T-cell (primary cell): ENCODE results near the gene CYP51A1. TPM values are rescaled to one million over a fixed set of nuclear protein-coding genes. Genes with fewer than 3 reads are reported as not detected.
"Not testable (repeated sequence)": the region's sequence is repeated elsewhere in the genome, so short reads cannot be mapped to it uniquely, and the experiment has no call there.

Experiments
- ATAC-seq, 4 experiments: fragments of 200-7000 bp in 3 of 4; fragments of 150-1000 bp in 1 of 4; cut with Tn5 transposase; replicated peaks in 1 of 4; 1 replicate in 3 of 4; 2 replicates in 1 of 4; pipeline ENCODE4 v1.10.0; 2021; ENCODE audit warnings: moderate library complexity in 3 of 4, mild to moderate bottlenecking in 2 of 4, moderate number of reproducible peaks in 1 of 4
- CTCF ChIA-PET, 2 donors: fragments of 300-600 bp; sonication (Branson Sonifier 250); formaldehyde crosslinking; loops; one replicate each; lab custom pipeline; 2022; ENCODE audit warnings: antibody characterized with exemption in 2 of 2; lab: Charles Lee
- POLR2A ChIA-PET, 2 donors: fragments of 300-600 bp; sonication (Branson Sonifier 250); formaldehyde crosslinking; loops; one replicate each; lab custom pipeline; 2022; ENCODE audit warnings: antibody characterized with exemption in 2 of 2; lab: Charles Lee
- DNase-seq, 35 experiments: peaks; one replicate each; pipeline versions ENCODE4 v3.0.0 to v3.0.0-alpha.2; 2013 to 2023
- H3K27ac ChIP-seq: one replicate; pipeline ENCODE4 v1.5.1; 2013; ENCODE audit warnings: low read length
- H3K27me3 ChIP-seq, 2 experiments: replicated peaks in 1 of 2; 1 replicate in 1 of 2; 2 replicates in 1 of 2; pipeline versions ENCODE4 v1.6.1 to v1.7.0; 2013; ENCODE audit warnings: low read length in 1 of 2, mixed read lengths in 1 of 2; ENCODE audit not compliant: control insufficient read depth in 2 of 2, insufficient read depth in 2 of 2; ENCODE audit errors: extremely low read depth in 1 of 2
- H3K36me3 ChIP-seq, 2 donors: 1 replicate in 1 of 2; 2 replicates in 1 of 2; pipeline versions ENCODE4 v1.6.1 to v1.7.0; 2013; ENCODE audit warnings: low read length in 1 of 2; ENCODE audit not compliant: control insufficient read depth in 2 of 2, insufficient read depth in 1 of 2; ENCODE audit errors: extremely low read depth in 1 of 2
- H3K4me1 ChIP-seq, 2 experiments: 1 replicate in 1 of 2; 2 replicates in 1 of 2; pipeline versions ENCODE4 v1.6.1 to v1.7.0; 2013; ENCODE audit warnings: low read length in 2 of 2, mixed read lengths in 1 of 2; ENCODE audit not compliant: insufficient read depth in 2 of 2, control insufficient read depth in 1 of 2; ENCODE audit errors: extremely low read depth in 1 of 2
- H3K4me3 ChIP-seq, 2 donors: 1 replicate in 1 of 2; 2 replicates in 1 of 2; pipeline versions ENCODE4 v1.5.1 to v1.7.0; 2013; ENCODE audit warnings: mild to moderate bottlenecking in 2 of 2, low read length in 1 of 2, moderate library complexity in 1 of 2; ENCODE audit not compliant: control insufficient read depth in 1 of 2; ENCODE audit errors: extremely low read depth in 1 of 2
- H3K9me3 ChIP-seq: 2 replicates; pipeline ENCODE4 v1.7.0; 2013
- H3K27ac Mint-ChIP-seq, 2 donors: one replicate each; pipeline ENCODE4 v1.8.0; 2020 to 2021; ENCODE audit warnings: mild to moderate bottlenecking in 2 of 2, mixed read lengths in 2 of 2
- H3K27me3 Mint-ChIP-seq, 2 donors: one replicate each; pipeline ENCODE4 v1.8.0; 2021 to 2022; ENCODE audit warnings: mixed read lengths in 2 of 2
- H3K36me3 Mint-ChIP-seq: one replicate; pipeline ENCODE4 v1.8.0; 2021; ENCODE audit warnings: mixed read lengths
- H3K4me1 Mint-ChIP-seq, 3 donors: one replicate each; pipeline ENCODE4 v1.8.0; 2020 to 2022; ENCODE audit warnings: mixed read lengths in 3 of 3, mild to moderate bottlenecking in 1 of 3
- H3K4me3 Mint-ChIP-seq, 3 donors: one replicate each; pipeline ENCODE4 v1.8.0; 2020 to 2022; ENCODE audit warnings: mild to moderate bottlenecking in 3 of 3, mixed read lengths in 3 of 3, moderate library complexity in 3 of 3
- H3K9me3 Mint-ChIP-seq, 3 donors: one replicate each; pipeline ENCODE4 v1.8.0; 2020 to 2022; ENCODE audit warnings: mixed read lengths in 3 of 3
- WGBS: methylation state at CpG from one replicate; pipeline ENCODE4 v1.1.5; 2013; ENCODE audit warnings: missing lambda C conversion rate; ENCODE audit not compliant: insufficient coverage; 5-methylcytosine and 5-hydroxymethylcytosine counted together
- total RNA-seq, 35 experiments: library from RNA in 6 of 35; stranded (reverse) in 6 of 35; fragments of 120-200 nt in 1 of 35; gene quantifications; one replicate each; pipeline versions ENCODE4 v1.2.1 to v1.2.4 and lab custom pipeline; 2013 to 2026

The CYP51A1 gene
- total RNA-seq, 5 donors from 2014 or later (not counting 1 experiment from before 2014, with no cell fraction given): 12.8 to 25.8 (median 18.5) TPM

GRCh38 chr7:92115821-92116220 lies 18.5 kb downstream of the CYP51A1 start:
- Histone ChIP-seq H3K36me3 (peaks cover 2 to 15% of the 10 kb centered on the region in 2 donors), H3K27ac (no peak overlapping the region), H3K4me1 (no peaks in the 10 kb centered on the region), H3K4me3 (no peak overlapping the region), H3K9me3 (no peaks in the 10 kb centered on the region), H3K27me3 (no peaks in the 10 kb centered on the region)
- CTCF ChIA-PET: interaction anchor here in 1 of 2 donors (0.6 kb wide), 1 partner anchor 16 kb away, joined by 4 read pairs; no protein-coding TSS in a partner anchor
- Mint-ChIP-seq H3K4me3 (no peak overlapping the region), H3K27me3 (no peaks in the 10 kb centered on the region), H3K27ac (peak overlapping the region in 1 of 2 donors; percentile 39), H3K36me3 (peaks cover 48% of the 10 kb centered on the region), H3K4me1 (peaks cover 0 to 5% (median 2%) of the 10 kb centered on the region in 3 donors), H3K9me3 (no peaks in the 10 kb centered on the region)
- DNase-seq (no peak), ATAC-seq (no peak)
- WGBS: 100% methylated on average over 2 of the region's 5 CpGs
- POLR2A ChIA-PET: no interaction called here

GRCh38 chr7:92110857-92111256 lies 23.4 kb downstream of the CYP51A1 start:
- DNase-seq (no peak), ATAC-seq (no peak)
- ChIA-PET CTCF (no interaction called here), POLR2A (no interaction called here)
- Mint-ChIP-seq H3K9me3 (no peaks in the 10 kb centered on the region), H3K27ac (no peak overlapping the region), H3K36me3 (peaks cover 50% of the 10 kb centered on the region), H3K4me1 (no peaks in the 10 kb centered on the region), H3K27me3 (no peaks in the 10 kb centered on the region), H3K4me3 (no peak overlapping the region)
- Histone ChIP-seq H3K4me1 (no peaks in the 10 kb centered on the region), H3K27ac (no peak overlapping the region), H3K4me3 (no peak overlapping the region), H3K36me3 (peaks cover 3 to 36% of the 10 kb centered on the region in 2 donors), H3K27me3 (no peaks in the 10 kb centered on the region), H3K9me3 (no peaks in the 10 kb centered on the region)
- 100% methylated on average over 1 of the region's 2 CpGs for WGBS

- POLR2A ChIA-PET: no interaction called here
- H3K4me1 Mint-ChIP-seq: no peaks in the 10 kb centered on the region
- no peaks in the 10 kb centered on the region for H3K27me3 ChIP-seq
- ATAC-seq (no peak), DNase-seq (no peak)
- no peaks in the 10 kb centered on the region for H3K9me3 Mint-ChIP-seq
- WGBS: 93% methylated on average over 2 of the region's 8 CpGs
- CTCF ChIA-PET: no interaction called here
- H3K9me3 ChIP-seq: no peaks in the 10 kb centered on the region
- no peaks in the 10 kb centered on the region for H3K27me3 Mint-ChIP-seq
- peaks cover 54% of the 10 kb centered on the region for H3K36me3 Mint-ChIP-seq
- H3K4me3 Mint-ChIP-seq: no peak overlapping the region
- H3K27ac Mint-ChIP-seq: peak overlapping the region in 1 of 2 donors; percentile 39
- no peak overlapping the region for H3K4me3 ChIP-seq
- no peaks in the 10 kb centered on the region for H3K4me1 ChIP-seq
- no peak overlapping the region for H3K27ac ChIP-seq
- H3K36me3 ChIP-seq: peaks cover 5 to 44% of the 10 kb centered on the region in 2 donors
These were observed 25.5 kb downstream of the CYP51A1 start for GRCh38 chr7:92108821-92109220.

DNA sequence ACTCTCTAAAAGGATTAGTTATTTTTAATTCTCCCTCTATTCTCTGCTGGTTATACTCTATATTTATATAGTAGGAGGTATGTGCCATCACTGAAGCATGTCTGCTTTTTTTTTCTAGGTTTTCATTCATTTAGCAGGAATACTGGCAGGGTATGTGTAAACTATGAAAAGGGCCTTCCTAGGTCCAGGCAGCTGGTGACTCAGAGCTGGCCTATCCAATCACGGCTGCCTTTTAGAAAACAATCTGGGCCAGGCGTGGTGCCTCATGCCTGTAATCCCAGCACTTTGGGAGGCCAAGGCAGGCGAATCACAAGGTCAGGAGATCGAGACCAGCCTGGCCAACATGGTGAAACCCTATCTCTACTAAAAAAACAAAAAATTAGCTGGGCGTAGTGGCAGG lies 31.4 kb downstream of the CYP51A1 start:
- H3K4me1 ChIP-seq, H3K27ac ChIP-seq, ATAC-seq, H3K27me3 ChIP-seq, H3K27ac Mint-ChIP-seq, H3K9me3 Mint-ChIP-seq, H3K27me3 Mint-ChIP-seq, H3K4me3 Mint-ChIP-seq, H3K4me1 Mint-ChIP-seq, POLR2A ChIA-PET, DNase-seq, H3K9me3 ChIP-seq, H3K4me3 ChIP-seq: not testable (repeated sequence)
- H3K36me3 Mint-ChIP-seq: peaks cover 52% of the 10 kb centered on the region
- WGBS: 94% methylated on average over 2 of the region's 5 CpGs
- peaks cover 15 to 63% of the 10 kb centered on the region in 2 donors for H3K36me3 ChIP-seq
- CTCF ChIA-PET: interaction anchor here in 1 of 2 donors (0.6 kb wide), 1 partner anchor 61 kb away, joined by 3 read pairs; no protein-coding TSS in a partner anchor

DNA sequence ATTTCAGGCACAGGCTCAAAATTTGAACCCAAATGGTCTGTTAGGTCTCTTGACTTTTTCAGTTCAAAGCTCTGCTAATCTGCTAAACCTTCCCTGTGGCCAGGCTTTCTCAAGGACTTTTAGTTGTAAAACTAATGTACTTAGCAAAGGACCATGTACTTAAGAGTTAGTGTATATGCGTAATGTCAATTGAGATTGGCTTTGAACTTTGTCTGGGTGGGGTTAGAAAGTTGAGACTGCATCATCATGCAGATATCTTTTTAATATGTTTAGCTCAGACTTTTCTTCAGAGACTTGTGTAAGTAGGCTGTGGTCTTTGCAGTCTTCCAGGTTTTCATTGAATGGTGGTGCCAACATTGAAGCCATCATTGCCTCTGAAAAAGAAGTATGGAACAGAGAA lies 33.7 kb downstream of the CYP51A1 start:
- POLR2A ChIA-PET: no interaction called here
- Histone ChIP-seq H3K27me3 (no peaks in the 10 kb centered on the region), H3K36me3 (peaks cover 10 to 66% of the 10 kb centered on the region in 2 donors), H3K9me3 (no peaks in the 10 kb centered on the region), H3K27ac (no peak overlapping the region), H3K4me3 (no peak overlapping the region), H3K4me1 (no peaks in the 10 kb centered on the region)
- CTCF ChIA-PET: no interaction called here
- no CpG with 5 or more reads among the region's 1 CpG for WGBS
- no peak overlapping the region for H3K27ac Mint-ChIP-seq
- H3K27me3 Mint-ChIP-seq: no peaks in the 10 kb centered on the region
- no peaks in the 10 kb centered on the region for H3K9me3 Mint-ChIP-seq
- no peak overlapping the region for H3K4me3 Mint-ChIP-seq
- DNase-seq: no peak
- H3K4me1 Mint-ChIP-seq: no peaks in the 10 kb centered on the region
- ATAC-seq: no peak
- peaks cover 52% of the 10 kb centered on the region for H3K36me3 Mint-ChIP-seq

DNA sequence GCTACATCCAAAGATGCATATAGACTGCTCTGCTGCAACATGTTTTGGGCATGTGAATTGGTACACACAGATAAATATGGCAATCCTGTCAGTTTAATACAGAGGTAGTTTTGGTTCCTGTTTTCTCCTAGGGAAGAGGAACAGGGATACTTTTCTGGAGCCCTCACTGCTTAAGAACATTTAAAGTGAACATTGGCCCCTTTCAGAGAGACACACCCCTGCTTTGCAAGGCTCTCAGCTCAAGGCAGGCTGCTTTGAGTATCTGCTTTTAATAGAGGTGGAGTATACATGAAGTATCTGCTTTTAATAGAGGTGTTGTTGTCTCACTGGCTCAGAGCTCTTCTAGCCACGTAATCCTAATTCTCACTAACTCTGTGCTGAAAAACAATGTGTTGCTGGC lies 38.9 kb downstream of the CYP51A1 start:
- no peaks in the 10 kb centered on the region for H3K9me3 Mint-ChIP-seq
- peaks cover 0 to 56% of the 10 kb centered on the region in 2 donors for H3K36me3 ChIP-seq
- ChIA-PET CTCF (no interaction called here), POLR2A (no interaction called here)
- H3K27me3 ChIP-seq: no peaks in the 10 kb centered on the region
- no peak for DNase-seq
- no peaks in the 10 kb centered on the region for H3K4me1 Mint-ChIP-seq
- H3K27me3 Mint-ChIP-seq: no peaks in the 10 kb centered on the region
- H3K36me3 Mint-ChIP-seq: peaks cover 49% of the 10 kb centered on the region
- ATAC-seq: no peak
- peak overlapping the region in 1 of 2 donors; percentile 48 for H3K27ac Mint-ChIP-seq
- no peaks in the 10 kb centered on the region for H3K4me1 ChIP-seq
- no peak overlapping the region for H3K27ac ChIP-seq
- no peak overlapping the region for H3K4me3 Mint-ChIP-seq
- no CpG with 5 or more reads among the region's 1 CpG for WGBS
- no peak overlapping the region for H3K4me3 ChIP-seq
- H3K9me3 ChIP-seq: no peaks in the 10 kb centered on the region

- Mint-ChIP-seq H3K4me1 (no peaks in the 10 kb centered on the region), H3K4me3 (no peak overlapping the region), H3K27ac (no peak overlapping the region), H3K27me3 (no peaks in the 10 kb centered on the region), H3K36me3 (peaks cover 48% of the 10 kb centered on the region), H3K9me3 (no peaks in the 10 kb centered on the region)
- DNase-seq (no peak), ATAC-seq (no peak)
- Histone ChIP-seq H3K36me3 (peaks cover 0 to 39% of the 10 kb centered on the region in 2 donors), H3K27ac (no peak overlapping the region), H3K27me3 (no peaks in the 10 kb centered on the region), H3K4me1 (no peaks in the 10 kb centered on the region), H3K9me3 (no peaks in the 10 kb centered on the region), H3K4me3 (no peak overlapping the region)
- WGBS: 100% methylated on average over 1 of the region's 1 CpG
- ChIA-PET POLR2A (no interaction called here), CTCF (no interaction called here)
These were observed 42.1 kb downstream of the CYP51A1 start for GRCh38 chr7:92092210-92092609.
